ENCODE measurements around the gene MAP2K6.

MAP2K6 gene

DNA sequence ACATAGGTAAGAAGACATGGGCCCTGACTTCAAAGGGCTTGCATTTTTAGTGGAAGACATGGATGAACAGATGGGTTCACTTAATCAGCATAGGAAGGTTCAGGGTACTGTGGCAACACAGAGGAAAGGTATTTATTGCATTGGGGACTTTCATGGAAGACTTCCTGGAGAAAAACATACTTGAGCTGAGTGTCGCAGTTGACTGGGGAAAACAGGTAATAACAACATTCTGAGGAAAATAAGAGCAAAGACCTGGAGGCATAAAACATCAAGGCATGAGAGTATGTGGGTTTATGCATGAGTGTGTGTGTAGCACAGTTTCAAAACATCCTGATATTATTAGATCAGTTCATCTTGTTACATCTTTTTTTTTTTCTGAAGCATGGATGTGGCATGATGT, 82.7 kb downstream of the MAP2K6 start:
- no peak for DNase-seq

DNA sequence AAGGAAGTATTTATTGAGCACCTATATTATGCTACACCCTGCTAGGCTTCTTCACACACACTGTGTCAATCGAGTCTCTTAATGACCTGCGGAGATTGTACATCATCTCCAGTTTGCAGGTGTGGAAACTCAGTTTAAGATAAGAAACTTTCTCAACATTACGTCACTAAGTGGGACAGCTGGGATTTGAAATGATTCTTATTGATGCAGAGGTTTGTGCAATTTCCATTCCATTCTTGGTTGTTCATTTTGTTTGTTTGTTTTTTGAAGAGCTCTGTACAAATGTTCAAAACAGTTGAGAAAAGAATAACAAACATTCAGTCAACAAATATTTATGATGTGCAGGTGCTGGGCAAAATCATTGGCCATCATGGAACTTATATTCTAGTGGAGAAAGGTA, 84.8 kb downstream of the MAP2K6 start:
- DNase-seq: no peak

DNA sequence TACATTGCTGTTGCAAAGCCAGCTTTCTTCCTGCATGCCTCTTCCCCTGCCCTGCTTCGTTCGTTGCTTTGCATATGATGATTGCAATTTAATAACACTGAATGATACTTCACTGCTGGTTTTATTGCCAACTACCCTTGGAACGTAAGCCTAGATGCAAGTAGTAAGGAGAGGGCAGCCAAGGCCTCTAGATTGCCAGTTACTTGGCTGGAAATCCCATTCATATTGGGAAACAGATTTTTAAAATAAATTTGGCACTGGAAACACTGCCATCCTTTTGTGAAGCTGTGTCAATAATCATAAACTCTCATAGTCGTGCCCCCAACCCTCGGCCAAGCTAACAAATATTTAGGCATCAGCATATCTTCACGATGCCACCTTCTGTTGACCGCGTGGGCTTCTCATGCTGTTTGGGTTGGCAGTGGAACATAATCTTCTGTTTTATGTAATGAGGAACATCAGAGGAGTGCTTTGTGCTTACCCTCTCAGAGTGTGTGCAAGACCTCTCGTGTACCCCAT, 86.5 kb downstream of the MAP2K6 start:
- no peak for DNase-seq

DNA sequence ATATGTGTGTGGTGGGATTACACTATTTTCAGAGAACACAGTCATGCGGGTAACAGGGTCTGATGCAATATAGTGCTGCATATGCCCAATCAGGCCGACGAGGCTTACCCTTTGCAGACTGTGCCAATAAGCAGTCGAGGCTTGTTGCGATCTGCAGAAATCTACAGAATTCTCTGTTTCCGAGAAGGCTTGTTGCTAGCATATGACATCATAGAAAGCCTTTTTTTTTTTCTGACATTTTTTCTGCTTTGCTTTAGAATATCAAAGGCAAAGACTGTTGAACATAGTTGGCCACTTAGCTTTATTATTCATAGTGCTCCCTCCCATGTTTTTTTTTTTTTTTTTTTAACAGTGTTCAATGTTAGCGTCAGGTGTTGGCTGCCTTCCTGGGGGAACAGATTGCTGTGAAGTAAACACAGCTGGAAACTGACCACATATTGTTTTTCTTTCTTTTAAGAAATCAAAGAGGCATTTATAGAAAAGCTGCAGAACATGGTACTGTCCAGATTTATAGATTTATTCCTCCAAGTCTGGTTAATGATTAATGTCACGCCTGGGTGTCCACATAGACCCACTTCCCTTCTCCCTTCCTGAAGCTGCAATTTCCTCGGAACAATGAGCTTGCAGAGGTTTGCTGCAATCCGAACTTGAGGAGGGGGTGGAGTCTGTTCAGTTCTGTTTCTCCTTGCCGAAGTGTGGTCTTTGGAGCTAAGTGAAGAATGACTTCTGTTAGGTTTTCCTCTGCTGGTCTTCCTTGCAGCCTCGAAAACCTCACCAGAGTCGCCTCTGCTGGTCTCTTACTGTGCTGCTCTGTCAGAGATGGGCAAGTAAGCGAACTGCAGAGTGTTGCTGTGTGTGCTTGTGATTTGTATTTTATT, 87.3 kb downstream of the MAP2K6 start:
- no peak for DNase-seq

DNA sequence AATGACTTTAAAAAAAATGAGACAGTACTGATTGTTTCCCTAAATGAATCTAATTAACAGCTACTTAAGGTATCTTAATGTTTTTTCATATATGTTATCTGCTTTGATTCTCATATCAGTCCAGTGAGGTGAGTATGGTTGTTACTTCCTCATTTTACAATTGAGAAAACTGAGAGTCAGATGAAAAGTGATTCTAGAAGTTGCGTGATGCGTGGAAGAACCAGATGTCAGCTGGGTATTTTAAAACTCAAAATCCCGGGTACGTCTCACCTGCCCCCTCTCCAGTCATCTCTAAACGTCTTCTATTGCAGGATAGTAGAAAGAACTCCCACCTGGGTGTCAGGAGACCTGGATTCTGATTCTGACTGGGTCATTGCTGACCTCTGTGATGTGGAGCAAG, 89.2 kb downstream of the MAP2K6 start:
- DNase-seq: peak; percentile 5

DNA sequence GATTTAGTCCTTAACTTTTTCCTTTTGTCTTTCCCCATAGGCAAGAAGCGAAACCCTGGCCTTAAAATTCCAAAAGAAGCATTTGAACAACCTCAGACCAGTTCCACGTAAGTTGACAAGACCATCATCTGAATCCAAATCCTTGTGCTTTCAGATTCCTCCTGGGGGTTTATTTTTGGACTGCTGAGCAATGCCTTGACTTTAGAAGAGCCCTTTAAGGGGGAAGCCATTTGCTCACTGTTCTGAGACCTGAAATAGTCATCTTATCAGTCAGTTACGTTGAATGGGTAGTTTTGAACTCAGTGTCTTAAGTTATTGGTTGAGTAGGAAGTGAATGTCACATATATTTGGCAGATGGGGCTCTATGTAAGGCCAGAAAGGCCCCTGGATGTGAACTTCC, 91.2 kb downstream of the MAP2K6 start:
- no peak for DNase-seq

DNA sequence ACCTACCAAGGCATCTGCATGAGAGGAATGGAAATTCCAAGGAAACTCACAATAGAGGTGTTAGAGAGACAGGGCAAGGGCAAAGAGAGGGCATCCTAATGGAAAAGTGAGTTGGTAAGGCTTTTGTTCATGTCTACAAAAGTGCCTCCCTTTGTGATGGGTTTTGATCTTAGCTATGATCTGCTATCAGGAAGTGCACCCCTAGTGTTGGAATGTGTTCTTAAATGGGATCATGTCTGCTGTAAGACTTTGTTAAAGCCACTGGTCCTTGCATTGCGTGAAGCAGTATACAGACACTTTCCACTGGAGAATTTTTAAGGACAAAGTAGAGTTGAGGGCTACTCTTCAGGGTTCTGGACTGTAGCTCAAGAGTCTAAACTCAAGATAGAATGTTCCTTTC, 92.0 kb downstream of the MAP2K6 start:
- DNase-seq: peak; percentile 19

DNA sequence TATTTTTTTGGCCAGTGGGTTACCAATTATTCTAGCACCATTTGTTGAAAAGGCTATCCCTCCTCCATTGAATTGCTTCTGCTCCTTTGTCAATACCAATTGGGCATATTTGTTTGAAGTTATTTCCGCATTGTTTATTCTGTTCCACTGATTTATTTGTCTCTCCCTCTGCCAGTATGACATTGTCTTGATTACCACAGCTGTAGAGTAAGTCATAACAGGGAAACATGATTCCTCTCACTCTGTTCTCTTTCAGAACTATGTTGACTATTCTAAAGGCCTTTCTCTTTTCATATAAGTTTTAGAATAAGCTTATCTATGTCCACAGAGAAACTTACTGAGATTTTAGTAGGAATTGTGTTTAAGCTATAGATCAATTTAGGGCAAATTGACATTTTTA, 94.3 kb downstream of the MAP2K6 start:
- DNase-seq: no peak

DNA sequence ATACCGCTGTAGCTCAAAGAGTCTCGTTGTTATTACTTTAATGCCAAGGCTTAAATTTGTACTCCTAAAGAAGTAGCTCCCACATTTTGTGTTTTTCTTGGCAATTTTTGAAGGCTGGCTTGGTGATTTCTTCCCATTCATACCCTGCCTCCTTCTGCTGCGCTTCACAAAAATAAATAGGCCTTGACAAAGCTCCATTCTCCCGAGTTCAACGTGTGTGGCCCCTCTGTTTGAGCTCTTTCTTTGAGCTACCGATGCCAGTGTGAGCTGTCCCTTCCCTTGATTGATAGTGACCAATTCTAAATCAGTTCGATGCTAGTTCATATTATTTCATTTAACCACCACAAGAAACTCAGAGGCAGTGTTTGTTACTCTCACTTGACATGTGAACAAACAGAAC, 96.8 kb downstream of the MAP2K6 start:
- no peak for DNase-seq

DNA sequence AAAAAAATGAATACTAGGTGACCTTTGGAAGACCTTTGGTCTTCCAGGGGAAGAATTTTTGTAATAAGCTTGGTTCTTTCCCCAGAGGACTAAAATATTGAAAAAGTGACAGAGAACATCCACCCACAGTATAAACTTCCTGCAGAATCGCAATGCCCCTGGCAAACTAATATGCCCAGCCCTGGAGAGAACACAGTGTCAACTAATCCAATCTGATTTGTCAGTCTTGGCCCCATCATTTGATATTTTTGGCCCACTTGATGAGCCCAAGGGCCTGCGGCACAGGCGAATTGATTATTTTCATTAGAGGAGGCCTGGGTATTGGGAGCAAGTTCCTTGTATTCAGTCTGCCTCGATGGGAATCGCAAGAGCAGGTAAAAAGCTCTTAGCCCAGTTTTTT, 98.4 kb downstream of the MAP2K6 start:
- DNase-seq: no peak

DNA sequence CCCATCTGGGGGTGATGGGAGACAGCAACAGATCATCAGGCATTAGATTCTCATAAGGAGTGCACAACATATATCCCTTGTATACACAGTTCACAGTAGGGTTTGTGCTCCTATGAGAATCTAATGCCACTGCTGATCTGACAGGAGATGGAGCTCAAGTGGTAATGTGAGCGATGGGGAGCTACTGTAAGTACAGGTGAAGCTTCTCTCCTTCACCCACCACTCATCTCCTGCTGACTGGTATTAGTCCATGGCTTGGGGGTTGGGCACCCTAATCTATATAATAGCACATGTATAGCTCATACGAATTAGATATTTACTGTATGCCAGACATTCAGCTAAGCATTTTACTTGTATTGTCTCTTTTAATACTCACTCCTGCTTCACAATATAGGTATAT, 101.7 kb downstream of the MAP2K6 start:
- no peak for DNase-seq

DNA sequence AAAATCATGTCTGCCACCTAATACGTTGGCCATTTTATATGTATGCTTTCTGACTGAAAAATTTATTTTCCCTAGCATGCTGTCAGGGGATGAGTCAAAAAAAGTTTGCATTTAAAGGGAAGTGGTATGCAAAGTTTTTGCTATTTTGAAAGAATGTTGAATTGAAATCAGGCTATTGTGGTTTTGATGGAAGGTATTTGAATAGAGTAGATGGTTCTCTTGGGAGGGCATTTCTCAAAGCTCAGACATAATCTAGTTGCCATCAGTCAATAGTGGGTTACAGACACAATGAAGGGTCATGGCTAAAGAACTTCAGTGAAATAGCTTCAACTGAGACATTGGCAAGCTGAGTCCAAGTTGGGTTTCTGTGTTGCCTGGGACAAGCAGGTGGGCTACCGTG, 102.4 kb downstream of the MAP2K6 start:
- DNase-seq: no peak

DNA sequence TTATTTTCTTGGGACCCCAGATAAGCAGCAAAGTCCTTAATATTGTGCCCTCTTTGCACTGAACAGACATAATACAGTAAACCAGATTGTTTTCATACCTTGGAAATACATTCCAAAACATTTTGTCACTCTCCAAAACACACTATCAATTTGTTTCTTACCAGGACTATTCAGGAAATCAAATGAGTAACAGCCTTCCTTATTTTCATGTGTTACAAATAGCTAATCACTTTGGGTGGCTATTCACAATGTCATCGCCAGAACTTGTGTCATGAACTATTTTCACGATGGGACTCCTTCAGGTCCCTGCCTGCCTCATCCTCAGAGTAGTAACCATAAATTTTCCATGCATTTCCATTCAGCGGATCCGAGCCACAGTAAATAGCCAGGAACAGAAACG, 104.5 kb downstream of the MAP2K6 start:
- DNase-seq: no peak

DNA sequence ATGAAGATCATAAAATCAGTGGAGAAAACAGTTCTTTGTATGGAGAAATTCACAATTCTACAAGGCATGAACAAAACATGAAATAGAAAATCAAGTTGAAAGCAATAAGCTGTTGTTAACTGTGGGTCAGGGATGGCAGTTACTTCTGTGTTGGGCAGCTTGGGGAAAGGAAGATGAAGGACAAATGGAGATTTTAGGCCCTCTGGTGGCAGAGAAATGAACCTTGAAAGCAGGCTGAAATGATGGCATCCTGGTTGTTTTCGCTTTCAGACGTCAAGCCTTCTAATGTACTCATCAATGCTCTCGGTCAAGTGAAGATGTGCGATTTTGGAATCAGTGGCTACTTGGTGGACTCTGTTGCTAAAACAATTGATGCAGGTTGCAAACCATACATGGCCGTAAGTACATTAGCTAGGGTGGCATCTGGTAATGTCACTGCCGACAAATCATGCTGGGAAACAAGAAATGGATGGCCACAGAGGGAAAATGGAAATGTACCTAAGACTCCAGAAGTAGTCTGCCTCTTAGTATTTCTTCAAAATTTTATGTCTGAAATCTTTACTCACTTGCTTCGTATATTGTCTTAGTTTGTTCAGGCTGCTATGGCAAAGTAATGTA, 108.9 kb downstream of the MAP2K6 start:
- peak; percentile 53 for DNase-seq

DNA sequence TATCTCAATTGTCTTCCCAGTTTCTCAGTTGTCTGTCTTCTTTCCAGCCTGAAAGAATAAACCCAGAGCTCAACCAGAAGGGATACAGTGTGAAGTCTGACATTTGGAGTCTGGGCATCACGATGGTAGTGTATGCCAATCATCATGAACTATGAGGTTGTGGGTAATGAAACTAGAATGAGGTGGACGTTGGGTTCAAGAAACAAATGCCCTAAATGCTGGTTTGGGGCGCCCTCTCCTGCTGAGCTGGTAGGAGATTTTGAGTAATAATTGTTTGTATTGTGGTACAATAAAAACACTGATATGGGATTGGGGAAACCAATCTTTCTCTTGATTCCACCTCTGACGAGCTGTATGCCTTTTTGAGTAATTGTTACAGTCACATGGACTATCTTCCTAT, 110.4 kb downstream of the MAP2K6 start:
- DNase-seq: peak; percentile 6

DNA sequence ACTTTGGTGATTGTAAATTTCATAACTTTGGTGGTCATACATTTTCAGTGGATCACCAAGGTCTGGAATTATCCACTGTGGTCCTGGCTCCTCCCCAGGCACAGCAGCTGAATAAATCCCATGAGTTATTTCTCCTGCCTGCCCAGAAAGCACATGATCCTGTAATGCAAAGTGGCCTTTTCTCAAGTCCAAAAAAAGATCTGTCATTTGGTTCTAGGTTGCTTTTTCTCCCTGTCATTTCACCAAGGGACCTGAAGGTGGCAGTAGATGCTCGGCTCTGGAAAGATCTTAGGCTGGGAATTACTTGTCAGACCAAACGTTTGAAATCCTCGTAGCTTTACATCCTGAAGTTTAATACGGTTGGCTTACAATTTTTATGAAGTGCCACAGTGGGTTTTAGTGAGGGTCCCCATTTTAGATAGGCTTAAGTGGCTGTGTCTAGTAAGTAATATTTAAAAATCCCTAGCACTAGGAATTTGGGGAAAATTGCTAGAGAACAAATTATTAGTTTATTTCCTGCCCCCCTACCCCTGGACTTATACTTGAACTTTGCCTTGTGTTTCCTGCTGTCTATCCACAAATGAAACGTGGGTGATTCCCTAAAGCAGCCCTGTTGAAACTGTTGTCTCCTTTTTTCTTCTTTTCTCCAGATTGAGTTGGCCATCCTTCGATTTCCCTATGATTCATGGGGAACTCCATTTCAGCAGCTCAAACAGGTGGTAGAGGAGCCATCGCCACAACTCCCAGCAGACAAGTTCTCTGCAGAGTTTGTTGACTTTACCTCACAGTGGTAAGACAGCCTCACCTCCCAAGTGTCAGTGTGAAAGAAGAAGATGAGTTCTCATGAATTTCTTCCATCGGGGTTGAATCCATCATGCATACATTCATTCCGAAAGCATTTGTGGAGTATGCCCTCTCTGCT, 111.7 kb downstream of the MAP2K6 start:
- DNase-seq: peak; percentile 72

DNA sequence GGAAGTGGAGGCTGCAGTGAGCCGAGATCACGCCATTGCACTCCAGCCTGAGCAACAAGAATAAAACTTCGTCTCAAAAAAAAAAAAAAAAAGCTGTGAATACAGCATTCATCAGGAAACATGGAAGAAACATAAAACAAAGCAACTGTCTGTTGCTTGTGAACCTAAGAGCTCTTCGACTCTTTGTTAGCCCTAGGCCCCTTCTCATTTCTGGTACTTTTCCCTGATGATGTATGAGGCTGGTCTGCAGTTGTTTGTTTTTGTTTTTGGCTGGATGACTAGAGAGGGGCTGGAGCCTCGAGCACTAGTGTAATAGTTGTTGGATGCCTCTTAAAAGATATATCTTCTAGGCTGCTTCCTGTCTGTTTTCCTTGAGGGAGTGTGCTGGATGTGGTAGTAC, 113.5 kb downstream of the MAP2K6 start:
- no peak for DNase-seq

DNA sequence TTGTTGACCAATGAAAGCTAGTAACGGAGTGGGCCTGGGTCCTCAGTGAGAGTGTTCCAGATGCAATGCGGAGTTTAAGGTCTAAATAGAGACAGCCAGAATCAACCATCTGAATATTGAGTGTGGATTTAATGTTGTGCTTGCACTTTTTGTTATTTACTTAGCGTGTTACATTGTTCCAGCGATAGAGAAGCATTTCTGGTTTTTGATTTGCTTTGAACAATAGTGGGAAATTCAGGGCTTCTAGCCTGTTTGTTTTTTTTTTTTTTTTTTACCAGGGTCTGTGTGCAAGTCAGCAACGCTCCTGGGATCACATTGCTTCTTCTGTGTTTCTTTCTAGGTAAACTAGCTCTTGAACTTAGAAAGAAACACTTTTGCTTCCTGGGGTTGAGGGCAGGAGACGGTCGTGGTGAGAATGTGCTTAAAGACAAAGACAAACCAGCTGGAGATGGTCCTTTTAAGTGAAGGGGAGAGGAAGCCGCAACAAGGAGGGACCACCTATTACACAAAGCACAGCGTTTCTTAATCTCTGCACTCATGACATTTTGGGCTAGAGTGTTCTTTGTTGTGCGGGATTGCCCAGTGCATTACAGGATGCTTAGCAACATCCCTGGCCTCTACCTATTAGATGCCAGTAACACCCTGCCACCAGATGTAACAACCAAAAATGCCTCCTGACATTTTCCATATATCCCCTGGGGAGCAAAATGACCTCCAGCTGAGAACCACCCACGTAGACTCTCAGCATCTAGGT, 119.2 kb downstream of the MAP2K6 start:
- DNase-seq: no peak

DNA sequence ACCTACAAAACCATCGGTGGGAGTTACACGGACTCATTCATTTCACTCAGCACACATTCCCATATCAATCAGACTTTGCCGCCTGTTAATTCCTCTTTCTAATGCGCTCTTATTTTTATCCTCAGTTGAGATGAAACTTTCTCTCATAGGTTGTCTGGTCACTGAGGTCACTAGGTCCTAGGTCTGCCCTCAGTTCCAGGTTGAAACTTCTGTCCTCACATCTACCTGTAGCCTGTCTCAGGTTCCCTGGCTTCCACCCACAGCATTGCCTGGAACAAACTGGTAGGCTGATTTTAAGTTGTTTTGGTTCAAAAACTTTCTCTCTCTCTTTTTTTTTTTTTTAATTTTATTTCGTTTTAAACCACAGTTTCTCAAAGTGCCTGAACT, 119.7 kb downstream of the MAP2K6 start:
- DNase-seq: no peak

DNA sequence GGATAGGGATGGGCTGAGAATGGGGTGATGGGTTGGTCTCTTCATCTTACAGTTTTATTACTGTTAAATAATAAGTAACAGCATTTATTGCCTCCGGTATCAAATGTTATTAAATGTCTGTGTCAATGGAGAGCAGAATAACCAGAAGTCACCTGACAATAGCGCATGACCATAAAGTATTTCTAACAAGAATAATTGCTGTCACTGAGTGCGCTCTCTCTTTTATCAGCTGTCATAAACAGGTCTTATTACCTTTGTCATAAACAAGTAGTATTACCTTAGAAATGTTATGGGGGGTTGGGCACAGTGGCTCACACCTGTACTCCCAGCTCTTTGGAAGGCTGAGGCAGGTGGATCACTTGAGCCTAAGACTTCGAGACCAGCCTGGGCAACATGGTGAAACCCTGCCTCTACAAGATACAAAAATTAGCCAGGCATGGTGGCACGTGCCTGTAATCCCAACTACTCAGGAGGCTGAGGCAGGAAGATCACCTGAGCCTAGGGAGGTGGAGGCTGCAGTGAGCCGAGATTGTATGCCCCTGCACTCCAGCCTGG, 120.6 kb downstream of the MAP2K6 start:
- no peak for DNase-seq

DNA sequence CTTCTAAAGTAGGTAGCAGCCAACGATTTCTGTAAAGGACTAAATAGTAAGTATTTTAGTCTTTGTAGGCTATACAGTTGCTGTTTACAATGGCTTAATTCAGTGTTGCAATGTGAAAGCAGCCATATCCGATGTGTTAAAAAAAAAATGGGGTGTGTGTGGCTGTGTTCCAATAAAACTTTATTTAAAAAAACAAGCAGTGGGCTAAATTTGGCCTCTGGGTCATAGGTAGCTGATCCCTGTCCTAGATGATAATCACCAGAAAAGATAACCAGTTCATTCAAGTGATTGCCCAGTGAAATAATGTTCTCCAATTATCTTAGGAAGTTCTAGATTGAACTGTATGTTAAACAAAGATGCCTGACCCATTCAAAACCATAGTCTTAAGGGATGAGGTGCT, 124.3 kb downstream of the MAP2K6 start:
- no peak for DNase-seq

DNA sequence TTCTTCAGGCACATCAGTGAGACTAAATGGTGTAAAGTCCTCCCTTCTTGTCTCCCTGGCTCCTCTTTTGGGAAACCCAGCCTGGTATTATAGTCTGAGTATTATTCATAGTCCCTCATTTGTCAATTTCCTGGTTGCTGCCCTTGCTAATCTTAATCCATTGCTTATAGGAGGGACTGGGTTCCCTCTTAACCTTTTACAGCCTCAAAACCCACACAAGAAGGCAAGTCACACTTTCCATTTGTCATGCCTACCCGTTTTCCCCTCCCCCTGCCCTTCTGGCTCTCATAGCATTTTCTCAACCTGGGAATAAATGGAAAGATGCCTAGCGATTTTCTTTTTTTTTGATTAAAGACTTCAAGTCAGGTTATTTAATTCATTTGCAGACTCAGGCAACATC, 124.8 kb downstream of the MAP2K6 start:
- no peak for DNase-seq
